Activated CD4-positive, alpha-beta T cell treated with anti-CD3 and anti-CD28 coated beads for 48 hours (primary cell): ENCODE results near the gene WDR64.
"Not testable (repeated sequence)": the region's sequence is repeated elsewhere in the genome, so short reads cannot be mapped to it uniquely, and the experiment has no call there.

Source experiments
- DNase-seq: peaks from one replicate; pipeline ENCODE4 v3.0.0-alpha.2; 2020

The WDR64 gene

GRCh38 chr1:241813768-241814320 is 161.8 kb downstream of the WDR64 start:
- no peak for DNase-seq

- DNase-seq, result no peak
Observed at GRCh38 chr1:241816008-241816407, 163.9 kb downstream of the WDR64 start.

GRCh38 chr1:241817331-241817792 is 165.3 kb downstream of the WDR64 start:
- DNase-seq, result no peak

- no peak for DNase-seq
Observed at GRCh38 chr1:241817956-241818612, 166.0 kb downstream of the WDR64 start.

- DNase-seq, result no peak
Observed at GRCh38 chr1:241819340-241819866, 167.3 kb downstream of the WDR64 start.

- DNase-seq, result no peak
Observed at GRCh38 chr1:241821363-241821762, 169.3 kb downstream of the WDR64 start.

- DNase-seq, result no peak
Observed at GRCh38 chr1:241822846-241823245, 170.8 kb downstream of the WDR64 start.

- DNase-seq, result no peak
Observed at GRCh38 chr1:241823925-241824324, 171.8 kb downstream of the WDR64 start.

- no peak for DNase-seq
Observed at GRCh38 chr1:241825581-241825980, 173.5 kb downstream of the WDR64 start.

- not testable (repeated sequence) for DNase-seq
Observed at GRCh38 chr1:241826613-241827012, 174.5 kb downstream of the WDR64 start.

- no peak for DNase-seq
Observed at GRCh38 chr1:241827264-241827663, 175.2 kb downstream of the WDR64 start.

GRCh38 chr1:241828463-241829021 is 176.5 kb downstream of the WDR64 start:
- DNase-seq, result no peak

- DNase-seq, result no peak
Observed at GRCh38 chr1:241829468-241829867, 177.4 kb downstream of the WDR64 start.

- DNase-seq, result no peak
Observed at GRCh38 chr1:241834733-241835377, 182.8 kb downstream of the WDR64 start.

- DNase-seq, result no peak
Observed at GRCh38 chr1:241836941-241837340, 184.9 kb downstream of the WDR64 start.

- no peak for DNase-seq
Observed at GRCh38 chr1:241837416-241837815, 185.3 kb downstream of the WDR64 start.

- DNase-seq, result no peak
Observed at GRCh38 chr1:241837901-241838300, 185.8 kb downstream of the WDR64 start.

- DNase-seq, result no peak
Observed at GRCh38 chr1:241838897-241839296, 186.8 kb downstream of the WDR64 start.

GRCh38 chr1:241839369-241839979 is 187.4 kb downstream of the WDR64 start:
- no peak for DNase-seq

- no peak for DNase-seq
Observed at GRCh38 chr1:241840164-241840563, 188.1 kb downstream of the WDR64 start.

- no peak for DNase-seq
Observed at GRCh38 chr1:241841691-241842090, 189.6 kb downstream of the WDR64 start.

GRCh38 chr1:241842565-241842964 is 190.5 kb downstream of the WDR64 start:
- no peak for DNase-seq

- DNase-seq, result no peak
Observed at GRCh38 chr1:241844593-241844992, 192.5 kb downstream of the WDR64 start.
